GM12865 (cell line): ENCODE measurements around the gene ALS2CL.
"Not testable (repeated sequence)": the region's sequence is repeated elsewhere in the genome, so short reads cannot be mapped to it uniquely, and the experiment has no call there.

Source experiments
- DNase-seq: peaks from one replicate; pipeline ENCODE4 v3.0.0; 2010; ENCODE audit warnings: low read depth
- H3K4me3 ChIP-seq: 2 replicates; pipeline ENCODE4 v1.5.1; 2011; ENCODE audit warnings: mild to moderate bottlenecking, low read depth, low read length, control low read depth
- TF ChIP-seq, protein P1 (sequence below): IDR thresholded peaks from 2 replicates; pipeline ENCODE4 v1.5.1; 2011; ENCODE audit warnings: low read length, control low read depth, low read depth, inconsistent platforms; ENCODE audit not compliant: insufficient read depth; ENCODE audit errors: missing control alignments

ALS2CL gene, protein sequence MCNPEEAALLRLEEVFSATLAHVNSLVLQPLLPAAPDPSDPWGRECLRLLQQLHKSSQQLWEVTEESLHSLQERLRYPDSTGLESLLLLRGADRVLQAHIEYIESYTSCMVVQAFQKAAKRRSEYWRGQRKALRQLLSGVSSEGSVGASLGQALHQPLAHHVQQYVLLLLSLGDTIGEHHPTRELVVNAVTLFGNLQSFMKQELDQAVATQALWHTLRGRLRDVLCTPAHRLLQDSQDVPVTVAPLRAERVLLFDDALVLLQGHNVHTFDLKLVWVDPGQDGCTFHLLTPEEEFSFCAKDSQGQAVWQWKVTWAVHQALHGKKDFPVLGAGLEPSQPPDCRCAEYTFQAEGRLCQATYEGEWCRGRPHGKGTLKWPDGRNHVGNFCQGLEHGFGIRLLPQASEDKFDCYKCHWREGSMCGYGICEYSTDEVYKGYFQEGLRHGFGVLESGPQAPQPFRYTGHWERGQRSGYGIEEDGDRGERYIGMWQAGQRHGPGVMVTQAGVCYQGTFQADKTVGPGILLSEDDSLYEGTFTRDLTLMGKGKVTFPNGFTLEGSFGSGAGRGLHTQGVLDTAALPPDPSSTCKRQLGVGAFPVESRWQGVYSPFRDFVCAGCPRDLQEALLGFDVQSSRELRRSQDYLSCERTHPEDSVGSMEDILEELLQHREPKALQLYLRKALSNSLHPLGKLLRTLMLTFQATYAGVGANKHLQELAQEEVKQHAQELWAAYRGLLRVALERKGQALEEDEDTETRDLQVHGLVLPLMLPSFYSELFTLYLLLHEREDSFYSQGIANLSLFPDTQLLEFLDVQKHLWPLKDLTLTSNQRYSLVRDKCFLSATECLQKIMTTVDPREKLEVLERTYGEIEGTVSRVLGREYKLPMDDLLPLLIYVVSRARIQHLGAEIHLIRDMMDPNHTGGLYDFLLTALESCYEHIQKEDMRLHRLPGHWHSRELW

DNA sequence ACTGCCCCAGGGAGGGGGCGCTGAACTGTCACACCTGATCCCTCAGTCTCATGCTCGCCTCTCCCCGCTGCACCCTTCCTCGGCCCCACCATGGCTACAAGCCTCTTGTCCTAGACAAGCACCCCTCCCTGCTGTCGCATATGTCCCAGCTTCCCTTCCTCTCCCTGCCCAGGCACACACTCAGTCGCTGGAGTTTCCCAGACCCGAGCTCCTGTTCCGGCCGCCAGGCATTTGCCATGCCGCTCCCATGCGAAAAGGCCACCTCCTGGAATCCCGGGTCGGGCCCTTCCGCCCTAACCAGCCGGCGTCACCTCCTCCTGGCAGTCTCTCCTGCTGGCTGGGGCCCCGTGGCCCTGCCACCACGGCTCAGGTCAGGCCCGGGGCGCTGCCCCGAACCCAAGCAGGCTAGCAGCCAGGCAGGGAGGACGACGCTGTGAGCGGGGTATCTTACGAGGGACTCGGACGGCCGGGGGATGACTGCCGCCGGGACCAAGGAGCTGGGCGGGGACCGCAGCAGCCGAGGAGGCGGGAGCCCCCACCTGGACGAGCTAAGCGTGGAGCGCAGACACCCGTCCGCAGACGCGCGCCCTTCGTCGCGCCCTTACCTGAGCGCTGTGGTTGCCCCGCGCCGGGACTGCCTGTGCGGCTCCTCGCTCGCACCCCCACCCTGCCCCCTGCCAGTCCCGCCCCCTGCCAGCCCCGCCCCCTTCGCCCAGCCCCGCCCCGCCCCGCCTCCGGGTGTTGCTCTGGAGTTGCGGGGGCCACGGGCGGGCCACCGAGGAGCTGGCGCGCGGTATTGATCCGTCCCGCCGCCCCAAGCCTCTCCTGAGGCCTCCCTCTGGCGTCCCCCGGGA, at the start of gene ALS2CL:
TSS of gene ALS2CL (minus strand) at position 642 of the 854 bp plus-strand sequence. CDS start 4,239 bp downstream, outside the sequence.
- TF ChIP-seq, protein P1, sequence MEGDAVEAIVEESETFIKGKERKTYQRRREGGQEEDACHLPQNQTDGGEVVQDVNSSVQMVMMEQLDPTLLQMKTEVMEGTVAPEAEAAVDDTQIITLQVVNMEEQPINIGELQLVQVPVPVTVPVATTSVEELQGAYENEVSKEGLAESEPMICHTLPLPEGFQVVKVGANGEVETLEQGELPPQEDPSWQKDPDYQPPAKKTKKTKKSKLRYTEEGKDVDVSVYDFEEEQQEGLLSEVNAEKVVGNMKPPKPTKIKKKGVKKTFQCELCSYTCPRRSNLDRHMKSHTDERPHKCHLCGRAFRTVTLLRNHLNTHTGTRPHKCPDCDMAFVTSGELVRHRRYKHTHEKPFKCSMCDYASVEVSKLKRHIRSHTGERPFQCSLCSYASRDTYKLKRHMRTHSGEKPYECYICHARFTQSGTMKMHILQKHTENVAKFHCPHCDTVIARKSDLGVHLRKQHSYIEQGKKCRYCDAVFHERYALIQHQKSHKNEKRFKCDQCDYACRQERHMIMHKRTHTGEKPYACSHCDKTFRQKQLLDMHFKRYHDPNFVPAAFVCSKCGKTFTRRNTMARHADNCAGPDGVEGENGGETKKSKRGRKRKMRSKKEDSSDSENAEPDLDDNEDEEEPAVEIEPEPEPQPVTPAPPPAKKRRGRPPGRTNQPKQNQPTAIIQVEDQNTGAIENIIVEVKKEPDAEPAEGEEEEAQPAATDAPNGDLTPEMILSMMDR: no peak
- peak within 1 kb of the TSS; percentile 37 for H3K4me3 ChIP-seq
- DNase-seq: peak; percentile 30

GRCh38 chr3:46742992-46743585, 49.6 kb upstream of the ALS2CL start:
- no peak overlapping the region for H3K4me3 ChIP-seq
- no peak for DNase-seq
- TF ChIP-seq, protein P1: no peak

- H3K4me3 ChIP-seq, DNase-seq: not testable (repeated sequence)
Measured at GRCh38 chr3:46739565-46739964, 46.1 kb upstream of the ALS2CL start.

DNA sequence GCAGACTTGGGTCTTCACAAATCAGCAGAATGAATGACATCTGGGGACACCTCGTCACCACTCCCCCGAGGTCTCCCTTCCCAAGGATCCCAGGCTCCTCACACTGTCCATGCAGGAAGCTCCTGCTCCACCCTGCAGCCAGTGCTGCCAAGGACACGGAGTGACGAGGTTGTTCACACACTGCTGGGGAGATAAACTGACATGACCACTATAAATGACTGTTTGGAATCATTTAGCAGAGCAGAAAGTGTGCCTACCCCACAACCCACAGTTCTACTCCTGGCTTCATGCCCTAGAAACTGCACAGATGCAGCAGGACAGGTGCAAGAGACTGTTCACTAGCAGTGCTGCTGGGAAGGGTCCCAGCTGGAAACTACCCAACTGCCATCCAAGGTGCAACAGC, 43.9 kb upstream of the ALS2CL start:
- TF ChIP-seq, protein P1: no peak
- no peak overlapping the region for H3K4me3 ChIP-seq
- DNase-seq: no peak

DNA sequence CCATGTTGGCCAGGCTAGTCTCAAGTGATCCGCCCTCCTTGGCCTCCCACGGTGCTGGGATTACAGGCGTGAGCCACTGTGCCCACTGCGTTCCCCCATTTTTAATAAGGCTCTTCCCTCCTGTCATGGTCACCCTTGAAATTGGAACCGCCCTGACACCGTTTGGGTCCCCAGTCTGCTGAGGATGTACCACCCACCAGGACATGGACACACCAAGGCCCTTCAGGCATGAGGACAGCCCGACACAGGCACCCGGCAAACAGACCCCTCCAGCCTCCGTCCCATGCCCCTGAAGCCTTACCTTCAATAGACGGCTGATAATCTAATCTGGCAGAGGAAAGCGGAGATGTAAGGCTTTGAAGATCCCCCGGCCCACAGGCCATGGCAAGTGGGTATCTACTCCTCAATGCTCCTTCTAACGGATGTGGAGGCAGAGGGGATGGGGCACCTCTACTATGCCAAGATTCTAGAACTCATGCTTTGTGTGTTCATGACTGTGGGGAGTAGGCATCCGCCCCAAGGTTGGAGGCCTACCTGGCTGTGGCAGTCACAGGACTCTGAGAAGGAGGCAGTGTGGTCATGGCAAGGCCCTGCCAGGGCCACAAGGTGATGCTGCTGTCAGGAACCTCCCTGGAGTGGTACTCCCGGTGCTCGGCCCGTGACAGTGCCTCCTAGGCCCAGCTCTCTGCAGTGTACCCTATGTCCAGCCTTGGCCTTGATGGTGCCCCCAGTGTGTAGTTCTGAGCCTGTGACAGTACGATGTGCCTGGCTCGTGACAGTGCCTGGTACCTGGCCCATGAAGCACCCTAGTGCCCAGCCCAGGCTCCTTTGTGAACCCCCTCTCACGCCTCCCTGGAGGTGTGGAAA, 42.8 kb upstream of the ALS2CL start:
- TF ChIP-seq, protein P1: no peak
- H3K4me3 ChIP-seq: no peak overlapping the region
- no peak for DNase-seq

DNA sequence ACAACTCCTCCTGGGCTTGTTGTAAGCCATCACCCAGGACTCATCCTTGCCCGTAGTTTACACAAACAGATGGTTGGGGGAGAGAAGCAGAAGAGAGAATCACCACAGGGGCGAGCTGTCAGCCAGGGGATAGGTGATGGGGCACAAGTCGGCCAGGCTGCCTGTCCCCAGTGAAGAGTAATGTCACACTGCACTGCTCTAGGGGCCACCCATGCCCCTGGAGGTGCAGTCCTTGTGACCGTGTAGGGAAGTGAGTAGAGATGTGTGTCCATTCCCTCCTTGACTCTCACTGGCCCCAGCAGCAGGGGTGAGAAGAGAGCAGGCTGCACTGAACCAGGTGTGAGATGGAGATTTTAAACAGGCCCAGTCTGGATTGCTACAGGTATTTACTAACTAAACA, 41.3 kb upstream of the ALS2CL start:
- no peak for DNase-seq
- TF ChIP-seq, protein P1: no peak
- no peak overlapping the region for H3K4me3 ChIP-seq
